ENCODE measurements around the gene MAPK12.

The MAPK12 gene

DNA sequence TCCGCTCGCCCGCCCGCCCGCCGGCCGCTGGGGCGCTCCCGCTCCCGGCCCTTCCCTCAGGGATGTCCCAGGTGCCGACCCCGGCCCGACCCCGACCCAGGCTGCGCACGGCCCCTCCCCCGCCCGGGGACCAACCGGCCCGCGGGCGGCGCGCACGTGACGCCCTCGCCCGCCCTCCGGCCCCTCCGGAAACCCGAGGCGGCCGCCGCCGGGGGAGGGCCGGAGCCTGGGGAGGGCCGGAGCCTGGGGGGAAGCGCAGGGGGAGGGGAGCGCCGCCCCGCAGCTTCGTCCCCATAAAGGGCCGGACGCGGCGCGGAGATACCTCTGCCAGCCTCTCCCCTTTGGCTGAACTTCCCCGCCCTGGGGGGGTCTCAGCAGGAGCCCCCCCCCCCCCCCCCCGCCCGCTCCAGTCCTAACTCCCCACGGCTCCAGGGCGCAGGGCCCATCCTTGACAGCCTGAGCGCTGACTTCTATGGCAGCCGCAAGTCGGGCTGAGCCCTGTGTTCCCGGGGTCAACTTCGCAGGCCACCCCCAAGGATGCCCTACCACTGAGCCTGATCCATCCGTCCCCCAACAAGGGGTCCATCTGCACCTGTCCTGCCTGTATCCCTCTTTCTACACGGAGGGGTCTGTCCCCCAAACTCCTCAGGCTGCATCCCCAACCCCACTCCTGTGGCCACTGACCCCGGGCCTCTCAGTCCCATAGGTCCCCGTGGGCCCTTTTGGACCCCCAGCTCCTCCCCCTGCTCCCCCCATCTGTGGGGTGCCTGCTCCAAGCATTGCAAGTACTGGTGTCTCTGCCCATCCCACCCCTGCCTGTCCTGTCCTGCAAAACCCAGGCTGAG is at the start of gene MAPK12:
Gene MAPK12, minus strand, starts transcription at position 69 of the 845 bp plus-strand sequence. CDS start 174 bp downstream, outside the sequence.
- DNase-seq (ENCODE audit: low read depth), result no peak

- DNase-seq (ENCODE audit: low read depth), result no peak
Observed at GRCh38 chr22:50310949-50311444, 49.5 kb upstream of the MAPK12 start.

DNA sequence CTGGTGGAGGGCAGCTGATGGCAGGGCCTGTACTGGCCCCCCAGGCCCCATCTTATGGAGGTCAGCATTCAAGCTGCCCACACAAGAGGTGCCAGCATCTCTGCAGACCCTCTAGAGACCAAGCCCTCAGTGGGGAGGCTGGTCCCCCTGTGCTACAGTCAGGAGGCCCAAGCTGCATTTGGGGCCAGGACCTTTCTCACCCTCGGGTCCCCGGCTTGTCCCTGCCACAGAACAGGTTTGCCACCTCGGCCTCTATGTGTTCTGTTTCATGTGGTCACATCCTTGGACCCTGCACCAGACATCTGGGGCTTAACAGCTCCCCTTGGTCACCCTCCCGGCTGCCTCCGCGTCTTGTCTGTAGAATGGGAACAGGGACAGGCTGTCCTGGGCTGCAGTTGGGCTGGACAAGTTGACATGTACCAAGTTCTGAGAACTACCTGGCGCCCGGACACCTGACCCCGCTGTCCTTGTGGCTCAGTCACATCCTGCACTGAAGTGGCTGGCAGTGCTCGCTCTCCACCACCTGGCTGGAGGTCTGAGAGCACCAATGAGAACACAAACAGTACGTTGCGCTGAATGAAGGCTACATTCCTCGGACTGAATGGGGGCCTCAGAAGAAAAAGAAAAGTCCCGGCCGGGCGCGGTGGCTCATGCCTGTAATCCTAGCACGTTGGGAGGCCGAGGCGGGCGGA is 48.7 kb upstream of the MAPK12 start:
- no peak for DNase-seq (ENCODE audit: low read depth)

GRCh38 chr22:50309601-50309991 is 48.1 kb upstream of the MAPK12 start:
- DNase-seq (ENCODE audit: low read depth), result no peak

- DNase-seq (ENCODE audit: low read depth), result no peak
Observed at GRCh38 chr22:50308986-50309600, 47.6 kb upstream of the MAPK12 start.

DNA sequence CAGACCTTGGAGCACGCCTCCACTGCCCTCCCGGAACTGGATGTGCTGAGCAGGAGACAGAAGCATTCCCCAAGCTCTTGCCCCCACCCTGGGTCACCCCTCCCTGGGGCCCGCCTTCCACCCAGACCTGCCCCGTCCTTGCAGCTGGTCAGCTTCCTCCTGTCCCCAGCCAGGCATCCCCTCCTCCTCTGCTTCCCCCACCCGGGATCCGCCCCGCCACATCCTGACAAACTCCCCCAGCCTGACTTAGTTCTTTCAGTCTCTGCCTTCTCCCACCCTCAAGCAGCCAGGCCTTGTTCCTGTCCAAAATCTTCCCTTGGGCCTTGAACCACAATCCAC is 47.1 kb upstream of the MAPK12 start:
- DNase-seq (ENCODE audit: low read depth), result no peak

GRCh38 chr22:50307890-50308596 is 46.6 kb upstream of the MAPK12 start:
- no peak for DNase-seq (ENCODE audit: low read depth)

GRCh38 chr22:50306753-50307749 is 45.6 kb upstream of the MAPK12 start, which contains the start of gene PLXNB2:
TSS of gene PLXNB2 (minus strand) at chr22:50307646. CDS start at chr22:50290584, 17,062 bp downstream.
- no peak for DNase-seq (ENCODE audit: low read depth)

- DNase-seq (ENCODE audit: low read depth), result peak; percentile 79
Observed at GRCh38 chr22:50305923-50306566, 44.6 kb upstream of the MAPK12 start.

DNA sequence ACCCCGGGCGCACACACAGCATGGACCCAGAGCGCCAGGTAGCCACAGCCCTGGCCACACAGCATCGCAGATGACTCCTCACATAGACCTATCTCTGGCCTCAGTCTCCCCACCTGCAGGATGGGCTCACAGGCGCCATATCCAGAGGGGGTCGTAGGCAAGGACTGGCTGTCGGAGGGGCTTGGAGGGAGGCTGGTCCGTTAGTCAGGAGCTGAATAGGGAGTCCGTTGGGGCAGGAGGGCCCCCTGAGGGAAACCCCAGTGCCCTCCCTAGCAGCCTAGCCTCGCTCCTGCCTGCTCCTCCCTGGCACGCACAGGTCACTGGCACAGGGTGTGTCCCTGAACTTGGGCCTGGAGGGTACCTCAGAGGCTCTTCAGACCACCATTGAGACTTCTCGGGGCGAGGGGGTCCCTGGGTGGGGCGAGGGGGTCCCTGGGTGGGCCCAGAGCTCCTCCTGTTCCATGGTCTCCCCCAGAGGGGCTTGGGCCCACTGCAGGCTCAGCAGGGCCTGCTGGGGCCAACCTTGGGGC is 44.0 kb upstream of the MAPK12 start:
- DNase-seq (ENCODE audit: low read depth), result no peak

GRCh38 chr22:50304528-50305392 is 43.3 kb upstream of the MAPK12 start:
- DNase-seq (ENCODE audit: low read depth), result no peak

- DNase-seq (ENCODE audit: low read depth), result no peak
Observed at GRCh38 chr22:50303848-50304527, 42.5 kb upstream of the MAPK12 start.

- DNase-seq (ENCODE audit: low read depth), result no peak
Observed at GRCh38 chr22:50303515-50303847, 42.0 kb upstream of the MAPK12 start.

GRCh38 chr22:50302564-50302963 is 41.1 kb upstream of the MAPK12 start:
- DNase-seq (ENCODE audit: low read depth), result no peak

GRCh38 chr22:50302041-50302541 is 40.6 kb upstream of the MAPK12 start:
- no peak for DNase-seq (ENCODE audit: low read depth)

GRCh38 chr22:50301581-50301991 is 40.1 kb upstream of the MAPK12 start:
- no peak for DNase-seq (ENCODE audit: low read depth)

DNA sequence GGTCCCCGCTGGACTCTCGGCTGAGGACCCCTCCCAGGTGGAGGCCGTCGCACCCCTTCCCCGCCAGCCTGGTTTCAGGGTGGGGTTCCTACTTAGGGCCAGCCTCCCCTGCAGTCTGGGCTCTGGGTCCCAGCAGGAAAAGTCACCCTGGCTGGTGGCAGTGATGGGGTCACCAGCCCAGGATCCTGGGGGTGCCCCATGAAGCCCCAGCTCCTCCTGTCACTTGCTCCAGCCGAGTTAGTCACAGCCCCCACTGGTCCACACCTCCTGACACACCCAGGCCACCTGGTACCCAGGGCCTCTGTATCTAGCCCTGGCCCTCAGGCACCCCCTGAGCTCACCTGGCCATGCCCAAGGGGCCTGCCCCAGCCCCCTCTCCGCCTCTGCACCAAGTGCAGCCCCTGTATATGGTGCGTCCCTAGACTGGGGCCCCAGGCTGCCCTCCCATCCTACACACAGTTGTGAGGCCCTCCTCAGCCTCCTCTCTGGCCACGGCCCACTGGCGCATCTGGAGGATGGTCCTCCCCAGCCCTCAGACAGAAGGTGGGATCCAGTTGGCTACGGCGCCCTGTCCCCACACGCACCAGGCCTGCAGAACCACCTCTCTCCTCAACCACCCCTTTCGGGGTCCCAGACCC is 39.3 kb upstream of the MAPK12 start:
- DNase-seq (ENCODE audit: low read depth), result no peak
